Thyroid gland (tissue), 4 donors: ENCODE measurements around the gene OPN3.

Source experiments
- POLR2A ChIP-seq, 2 donors: fragments of 450-650 bp; IDR thresholded peaks; one replicate each; pipeline ENCODE4 v1.6.1; 2017; ENCODE audit warnings: antibody characterized with exemption in 2 of 2, mild to moderate bottlenecking in 2 of 2, moderate library complexity in 1 of 2
- TF ChIP-seq, protein P1 (sequence below), 6 experiments: fragments of 200-600 bp in 3 of 6; fragments of 450-650 bp in 3 of 6; sonication (generic) in 3 of 6; IDR thresholded peaks; one replicate each; pipeline ENCODE4 v1.5.1; 2016 to 2019; ENCODE audit warnings: antibody characterized with exemption in 6 of 6, mild to moderate bottlenecking in 2 of 6, inconsistent platforms in 1 of 6, moderate library complexity in 1 of 6

DNA sequence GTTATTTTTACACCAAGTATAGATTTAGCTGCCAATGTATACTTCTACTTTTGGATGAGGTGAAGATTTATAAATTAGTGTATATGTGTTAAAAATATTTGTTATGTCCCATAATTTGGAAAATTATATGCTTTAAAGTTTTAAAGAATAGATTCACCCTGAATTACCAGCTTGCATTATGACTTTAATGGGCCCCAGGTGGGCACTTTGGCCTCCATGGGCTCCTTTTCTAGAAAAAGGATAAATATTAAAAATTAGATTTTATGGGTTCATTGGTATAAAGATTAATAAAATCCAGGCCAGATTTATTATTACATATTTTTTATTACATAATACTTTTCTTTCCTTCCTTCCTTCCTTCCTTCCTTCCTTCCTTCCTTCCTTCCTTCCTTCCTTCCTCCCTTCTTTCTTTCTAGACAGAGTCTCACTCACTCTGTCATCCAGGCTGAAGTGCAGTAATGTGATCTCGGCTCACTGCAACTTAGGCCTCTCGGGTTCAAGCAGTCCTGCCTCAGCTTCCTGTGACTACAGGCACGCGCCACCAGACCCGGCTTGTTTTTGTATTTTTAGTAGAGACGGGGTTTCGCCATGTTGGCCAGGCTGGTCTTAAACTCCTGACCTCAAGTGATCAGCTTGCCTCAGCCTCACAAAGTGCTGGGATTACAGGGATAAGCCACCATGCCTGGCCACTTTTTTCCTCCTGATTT, 86.1 kb downstream of the OPN3 start:
- TF ChIP-seq, protein P1, sequence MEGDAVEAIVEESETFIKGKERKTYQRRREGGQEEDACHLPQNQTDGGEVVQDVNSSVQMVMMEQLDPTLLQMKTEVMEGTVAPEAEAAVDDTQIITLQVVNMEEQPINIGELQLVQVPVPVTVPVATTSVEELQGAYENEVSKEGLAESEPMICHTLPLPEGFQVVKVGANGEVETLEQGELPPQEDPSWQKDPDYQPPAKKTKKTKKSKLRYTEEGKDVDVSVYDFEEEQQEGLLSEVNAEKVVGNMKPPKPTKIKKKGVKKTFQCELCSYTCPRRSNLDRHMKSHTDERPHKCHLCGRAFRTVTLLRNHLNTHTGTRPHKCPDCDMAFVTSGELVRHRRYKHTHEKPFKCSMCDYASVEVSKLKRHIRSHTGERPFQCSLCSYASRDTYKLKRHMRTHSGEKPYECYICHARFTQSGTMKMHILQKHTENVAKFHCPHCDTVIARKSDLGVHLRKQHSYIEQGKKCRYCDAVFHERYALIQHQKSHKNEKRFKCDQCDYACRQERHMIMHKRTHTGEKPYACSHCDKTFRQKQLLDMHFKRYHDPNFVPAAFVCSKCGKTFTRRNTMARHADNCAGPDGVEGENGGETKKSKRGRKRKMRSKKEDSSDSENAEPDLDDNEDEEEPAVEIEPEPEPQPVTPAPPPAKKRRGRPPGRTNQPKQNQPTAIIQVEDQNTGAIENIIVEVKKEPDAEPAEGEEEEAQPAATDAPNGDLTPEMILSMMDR (IDR thresholded peaks at IDR 0.05): no peak
- TF ChIP-seq POLR2A (IDR thresholded peaks at IDR 0.05): no peak
